Activated CD4-positive, CD25-positive, alpha-beta regulatory T cell treated with anti-CD3 and anti-CD28 coated beads, Interleukin-2, amount 50 U/mL, for 16 hours (primary cell): ENCODE results near the gene RASGEF1B.
"Not testable (repeated sequence)": the region's sequence is repeated elsewhere in the genome, so short reads cannot be mapped to it uniquely, and the experiment has no call there.

Experiments
- DNase-seq: peaks from one replicate; pipeline ENCODE4 v3.0.0-alpha.2; 2020; ENCODE audit warnings: low read depth, low spot score

Gene RASGEF1B

DNA sequence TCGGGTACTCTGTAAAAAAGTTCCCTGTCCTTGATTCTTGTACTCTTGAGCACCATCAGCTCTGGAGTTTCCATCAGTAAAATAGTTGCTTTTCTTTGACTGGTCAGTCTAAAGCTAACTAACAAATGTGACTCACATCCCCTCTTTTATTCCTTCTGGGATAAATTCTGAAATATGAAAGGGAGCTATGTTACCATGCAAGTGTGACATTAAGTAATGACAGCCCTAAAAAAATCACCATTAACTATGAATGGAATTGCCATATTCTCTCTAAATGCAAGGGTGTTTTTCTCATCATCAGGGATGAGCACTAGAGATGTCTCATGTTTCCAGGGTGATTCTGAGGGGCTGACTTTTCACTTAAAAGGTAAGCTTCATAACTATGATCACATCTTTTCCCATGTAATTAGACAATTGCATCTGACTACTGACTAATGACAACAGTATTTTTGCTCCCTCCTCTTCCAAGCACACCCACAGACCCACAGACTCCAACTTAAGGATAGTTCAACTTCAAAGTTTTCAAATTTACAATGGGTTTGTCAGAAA is 26.9 kb upstream of the RASGEF1B start:
- DNase-seq: no peak

GRCh38 chr4:81498046-81498445 is 26.3 kb upstream of the RASGEF1B start:
- no peak for DNase-seq

DNA sequence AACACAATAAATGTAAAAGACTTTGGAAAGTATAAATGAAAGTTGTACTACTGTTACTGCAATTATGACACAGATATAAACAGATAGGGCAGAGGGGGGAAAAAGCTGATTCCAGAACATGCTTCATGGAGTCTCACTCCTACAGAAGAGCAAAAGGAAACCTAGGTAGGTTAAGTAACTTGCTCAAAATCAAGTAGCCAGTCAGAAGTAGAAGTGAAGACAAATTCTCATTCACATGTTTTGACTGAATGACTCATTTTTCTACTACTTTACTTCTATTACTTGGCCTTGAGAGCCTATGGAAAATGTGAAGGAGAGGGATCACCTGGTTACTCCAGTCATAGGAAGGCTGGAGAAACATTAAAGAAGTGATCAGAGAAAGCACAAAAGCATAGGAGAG is 23.6 kb upstream of the RASGEF1B start:
- no peak for DNase-seq

- no peak for DNase-seq
Observed at GRCh38 chr4:81494031-81494431, 22.3 kb upstream of the RASGEF1B start.

DNA sequence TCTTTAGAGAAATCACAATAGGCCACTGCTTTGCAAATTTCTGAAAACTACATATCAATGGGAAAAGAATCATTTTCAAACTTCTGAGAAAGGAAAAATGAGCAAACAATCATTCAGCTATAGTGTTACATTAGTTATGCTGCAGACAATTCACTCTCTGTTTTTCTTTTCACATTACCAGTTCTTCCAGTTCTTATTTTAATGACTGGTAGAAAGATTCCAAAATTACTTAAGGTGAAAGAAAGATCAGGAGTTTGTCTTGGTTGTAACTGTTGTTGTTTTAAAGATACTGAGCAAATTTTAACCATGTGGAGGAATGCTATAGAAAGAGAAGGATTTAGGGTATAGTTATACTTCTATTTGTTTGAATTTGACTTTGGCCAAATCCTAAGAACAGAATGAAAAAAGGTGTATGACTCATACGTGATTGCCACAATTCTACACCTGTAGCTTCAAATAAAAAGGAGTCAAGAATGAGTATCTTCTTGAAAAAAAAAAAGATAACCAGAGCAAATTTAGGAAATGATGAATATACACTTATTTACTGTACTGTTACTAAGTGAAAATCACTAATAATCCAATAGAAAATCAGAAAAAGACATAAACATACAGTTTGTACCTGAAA is 21.0 kb upstream of the RASGEF1B start:
- no peak for DNase-seq

DNA sequence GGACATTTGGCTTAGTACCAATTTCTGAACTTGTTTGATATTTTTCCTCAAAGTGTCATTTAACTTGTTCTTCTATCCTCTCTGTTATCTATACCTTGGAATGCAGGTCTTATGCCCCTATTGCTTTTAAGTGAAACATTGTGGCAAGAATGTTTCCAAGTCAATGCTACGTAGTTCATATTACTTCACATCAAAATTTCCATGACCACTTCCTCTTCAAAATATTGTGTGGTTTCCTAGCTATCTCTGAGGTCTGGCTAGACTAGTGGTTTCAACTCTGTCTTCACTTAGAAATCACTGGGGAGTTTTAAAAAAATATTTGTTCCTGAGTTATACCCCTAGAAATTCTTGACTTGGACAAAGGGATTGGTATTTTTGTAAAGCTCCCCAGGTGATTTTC is 20.2 kb upstream of the RASGEF1B start:
- DNase-seq: no peak

DNA sequence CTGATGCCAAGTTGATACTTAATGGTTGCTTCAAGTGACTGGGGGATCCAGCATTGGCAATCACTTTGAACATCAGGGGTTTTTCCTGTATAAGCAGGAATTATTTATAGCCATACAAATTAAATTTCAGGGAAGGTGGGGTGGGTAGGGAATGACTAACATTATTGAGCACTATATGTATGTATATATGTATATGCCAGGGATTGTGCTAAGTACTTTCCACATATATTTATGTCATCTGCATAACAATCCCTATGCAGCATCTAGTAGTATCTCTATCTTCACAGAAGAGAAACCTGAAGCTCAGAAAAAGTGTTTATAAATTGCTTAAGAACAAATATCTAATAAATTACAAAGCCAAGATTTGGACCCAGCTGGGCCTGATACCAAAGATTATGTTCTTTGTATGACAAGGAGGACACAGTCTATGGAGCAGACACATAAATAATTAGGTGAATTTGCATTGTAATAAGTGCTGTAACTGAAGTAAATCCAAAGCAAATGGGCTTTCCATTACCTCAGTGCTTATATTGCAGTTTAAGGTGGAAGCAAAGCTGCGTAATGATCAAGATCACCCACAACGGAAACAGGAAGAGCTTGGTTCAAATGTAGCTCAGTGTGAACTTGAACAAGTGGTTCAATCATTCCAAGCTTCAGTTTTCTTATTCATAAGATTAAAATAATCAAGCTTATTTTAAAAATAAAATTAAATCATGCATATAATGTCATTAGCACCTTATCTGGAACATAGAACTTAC is 18.9 kb upstream of the RASGEF1B start:
- no peak for DNase-seq

DNA sequence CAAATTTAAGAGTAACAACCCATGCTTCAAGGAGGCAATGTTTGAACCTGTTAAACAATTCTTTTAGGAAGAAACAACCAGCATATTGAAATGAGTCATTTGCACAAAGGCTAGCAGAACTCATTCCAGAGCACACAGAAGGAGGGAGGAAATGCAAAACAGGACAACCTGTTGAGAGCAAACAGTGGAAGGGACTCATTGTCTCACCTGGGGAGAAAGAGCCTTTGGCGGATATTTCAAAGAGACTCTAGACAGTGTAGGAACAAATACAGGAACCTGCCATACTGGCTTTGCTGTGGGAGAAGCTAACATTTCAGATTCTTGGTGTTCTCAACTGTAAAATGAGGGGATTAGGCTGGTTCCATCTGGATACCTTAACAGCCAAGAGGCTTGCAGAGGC is 14.8 kb upstream of the RASGEF1B start:
- DNase-seq: no peak

DNA sequence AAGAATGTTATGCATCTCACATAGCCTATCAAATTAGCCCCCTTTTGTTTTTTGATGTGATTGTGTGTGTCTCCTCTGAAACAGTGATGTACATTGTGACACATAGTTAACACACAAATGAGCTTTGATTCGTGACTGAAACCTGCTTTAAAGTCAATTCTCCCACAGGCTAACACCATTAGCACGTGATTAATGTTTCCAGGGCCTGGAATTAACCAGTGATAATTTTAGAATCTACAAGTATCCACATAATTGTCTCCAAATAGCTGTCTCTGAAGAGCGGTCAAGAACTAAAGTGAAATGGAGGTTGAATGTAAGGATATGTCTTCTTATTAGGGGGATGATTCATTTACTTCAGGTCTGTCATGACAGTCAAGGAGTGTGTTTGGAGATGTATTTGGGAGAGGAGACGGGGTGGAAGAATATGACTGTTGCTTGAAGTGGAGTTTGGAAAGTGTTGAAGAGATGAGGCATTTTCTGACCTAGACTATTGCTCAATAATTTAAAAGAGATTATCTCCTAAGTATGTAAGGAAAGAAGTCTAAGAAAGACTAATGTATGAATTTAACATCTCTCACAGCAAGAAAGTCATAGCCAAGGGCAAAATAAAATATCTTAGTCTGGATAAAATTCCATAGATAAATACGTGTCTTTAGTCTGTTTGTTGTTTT is 13.7 kb upstream of the RASGEF1B start:
- no peak for DNase-seq

DNA sequence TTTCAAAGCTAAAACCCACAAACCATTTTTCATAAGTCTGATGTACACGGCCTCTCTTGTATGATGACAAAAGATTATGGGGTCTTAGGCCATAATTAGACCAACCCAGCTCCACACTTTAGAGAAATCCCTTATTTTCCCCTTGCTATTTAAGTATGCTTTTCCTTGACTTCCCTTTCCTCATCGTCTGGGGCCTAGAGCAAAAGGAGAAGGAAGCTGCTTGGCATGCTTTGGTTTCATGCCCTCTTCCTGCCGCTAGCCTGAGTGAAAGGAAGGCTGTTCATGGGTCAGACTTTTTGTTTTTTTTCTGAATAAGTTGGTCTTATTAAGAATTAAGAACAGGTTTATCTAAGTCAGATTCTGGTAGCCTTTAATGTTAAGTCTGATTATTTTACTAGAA is 10.6 kb upstream of the RASGEF1B start:
- no peak for DNase-seq

- no peak for DNase-seq
Observed at GRCh38 chr4:81481151-81481550, 9.4 kb upstream of the RASGEF1B start.

DNA sequence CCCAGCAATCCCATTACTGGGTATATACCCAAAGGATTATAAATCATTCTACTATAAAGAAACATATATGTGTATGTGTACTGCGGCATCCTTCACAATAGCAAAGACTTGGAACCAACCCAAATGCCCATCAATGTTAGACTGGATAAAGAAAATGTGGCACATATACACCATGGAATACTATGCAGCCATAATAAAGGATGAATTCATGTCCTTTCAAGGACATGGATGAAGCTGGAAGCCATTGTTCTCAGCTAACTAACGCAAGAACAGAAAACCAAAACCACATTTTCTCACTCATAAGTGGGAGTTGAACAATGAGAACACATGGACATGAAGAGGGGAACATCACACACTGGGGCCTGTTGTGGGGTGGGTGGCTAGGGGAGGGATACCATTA is 7.9 kb upstream of the RASGEF1B start:
- not testable (repeated sequence) for DNase-seq

DNA sequence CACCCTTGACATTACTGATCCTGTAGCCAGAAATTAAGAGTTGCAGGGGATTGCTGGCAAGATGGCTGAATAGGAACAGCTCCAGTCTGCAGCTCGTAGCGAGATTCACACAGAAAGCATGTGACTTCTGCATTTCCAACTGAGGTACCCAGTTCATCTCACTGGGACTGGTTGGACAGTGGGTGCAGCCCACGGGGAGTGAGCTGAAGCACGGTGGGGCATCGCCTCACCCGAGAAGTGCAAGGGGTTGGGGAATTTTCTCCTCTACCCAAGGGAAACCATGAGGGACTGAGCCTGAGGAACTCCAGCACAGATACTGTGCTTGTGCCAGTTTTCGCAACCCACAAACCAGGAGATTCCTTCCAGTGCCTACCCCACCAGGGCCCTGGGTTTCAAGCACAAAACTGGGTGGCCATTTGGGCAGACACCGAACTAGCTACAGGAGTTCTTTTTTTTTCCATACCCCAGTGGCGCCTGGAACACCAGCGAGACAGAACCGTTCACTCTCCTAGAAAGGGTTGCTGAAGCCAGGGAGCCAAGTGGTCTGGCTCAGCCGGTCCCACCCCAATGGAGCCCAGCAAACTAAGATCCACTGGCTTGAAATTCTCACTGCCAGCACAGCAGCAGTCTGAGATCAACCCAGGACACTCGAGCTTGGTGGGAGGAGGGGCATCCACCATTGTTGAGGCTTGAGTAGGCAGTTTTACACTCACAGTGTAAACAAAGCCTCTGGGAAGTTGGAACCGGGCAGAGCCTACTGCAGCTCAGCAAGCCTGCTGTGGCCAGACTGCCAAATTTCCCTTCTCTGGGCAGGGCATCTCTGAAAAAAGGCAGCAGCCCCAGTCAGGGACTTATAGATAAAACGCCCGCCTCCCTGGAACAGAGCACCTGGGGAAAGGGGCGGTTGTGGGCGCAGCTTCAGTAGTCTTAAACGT is 1.9 kb upstream of the RASGEF1B start:
- DNase-seq: not testable (repeated sequence)

DNA sequence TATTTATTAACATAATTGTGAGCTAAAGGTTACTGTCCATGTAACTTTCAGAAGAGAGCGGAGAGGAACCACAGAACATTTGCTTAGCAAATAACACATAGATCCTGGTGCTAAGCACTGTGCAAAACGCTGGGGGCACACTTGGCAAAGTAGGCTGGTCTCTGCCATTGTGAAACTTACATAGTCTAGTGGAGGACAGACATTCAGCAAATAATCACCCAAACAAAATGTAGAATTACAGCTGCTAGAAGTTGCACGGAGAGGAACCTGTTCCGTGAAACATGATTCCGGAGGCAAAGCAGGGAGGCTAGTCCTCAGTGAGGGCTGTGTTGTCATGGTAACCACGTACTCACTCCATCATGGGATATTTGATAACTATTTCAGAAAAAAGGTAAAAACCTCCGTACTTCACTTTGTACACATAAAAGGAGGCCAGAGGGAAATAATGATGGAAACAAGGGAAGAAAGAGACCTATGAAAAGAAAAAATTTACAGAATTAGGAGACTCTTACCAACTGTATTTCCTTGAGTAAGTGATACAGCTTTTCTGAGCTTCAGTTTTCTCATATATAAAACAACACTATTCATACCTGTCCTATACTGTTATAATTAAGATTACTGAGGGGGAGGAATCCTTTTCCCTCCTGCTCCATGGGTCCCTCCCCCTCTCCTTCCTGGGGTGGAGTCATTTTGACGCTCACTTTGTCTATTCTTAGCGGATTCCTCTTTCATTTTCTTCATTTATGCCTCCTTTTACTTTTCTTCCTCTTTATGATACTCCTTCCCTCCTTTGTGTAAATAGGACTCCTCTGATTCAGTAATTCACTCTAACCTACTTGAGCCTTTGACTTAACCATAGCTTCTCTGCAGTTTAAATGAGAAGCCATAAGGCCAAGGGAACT is 825 bp upstream of the RASGEF1B start:
- no peak for DNase-seq

DNA sequence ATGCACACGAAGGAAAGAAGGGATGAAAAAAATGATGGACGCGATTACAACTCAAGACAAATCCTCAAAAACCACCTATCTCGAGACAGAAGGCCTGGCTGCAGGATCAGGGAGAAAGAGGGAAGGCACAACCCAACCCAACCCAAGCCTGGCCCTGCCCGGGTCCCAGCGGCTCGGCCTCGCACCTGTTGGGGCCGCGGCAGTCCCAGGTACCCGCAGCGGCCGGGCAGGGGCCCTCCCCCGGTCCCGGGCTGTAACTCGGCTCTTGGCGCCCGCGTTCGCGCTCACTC is 464 bp downstream of the RASGEF1B start:
- no peak for DNase-seq

GRCh38 chr4:81470456-81471297 is 1.0 kb downstream of the RASGEF1B start:
- DNase-seq: no peak

DNA sequence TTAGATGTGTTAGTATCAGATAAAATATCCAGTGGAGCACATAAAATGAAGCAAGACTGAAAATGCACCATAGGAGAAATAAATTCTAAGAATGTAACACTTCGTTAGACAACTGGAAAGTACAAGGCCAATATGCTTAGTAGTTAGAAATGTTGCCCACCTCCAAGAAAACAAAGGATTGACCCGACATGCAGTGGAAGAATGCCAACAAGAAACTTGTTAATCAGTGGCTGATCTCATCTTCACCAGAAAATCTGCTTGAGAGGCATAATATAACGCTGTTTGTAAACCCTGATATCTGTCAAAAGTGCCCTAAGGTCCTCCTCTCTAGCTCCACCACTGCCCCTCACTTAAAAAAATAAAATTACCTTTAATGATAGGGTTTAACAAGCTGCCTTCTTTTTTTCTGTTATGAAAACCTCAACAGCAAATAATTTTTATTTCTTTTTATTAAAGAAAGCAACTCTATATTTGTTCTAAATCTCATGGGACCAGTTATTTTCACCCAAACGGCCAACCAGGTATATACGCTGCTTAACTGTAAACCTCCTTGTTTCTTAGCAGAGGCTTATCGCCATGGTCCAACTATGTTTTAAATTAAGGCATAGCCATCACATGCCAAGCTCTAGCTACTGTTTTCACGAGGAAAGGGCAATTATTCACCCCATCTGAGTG is 1.8 kb downstream of the RASGEF1B start:
- no peak for DNase-seq

DNA sequence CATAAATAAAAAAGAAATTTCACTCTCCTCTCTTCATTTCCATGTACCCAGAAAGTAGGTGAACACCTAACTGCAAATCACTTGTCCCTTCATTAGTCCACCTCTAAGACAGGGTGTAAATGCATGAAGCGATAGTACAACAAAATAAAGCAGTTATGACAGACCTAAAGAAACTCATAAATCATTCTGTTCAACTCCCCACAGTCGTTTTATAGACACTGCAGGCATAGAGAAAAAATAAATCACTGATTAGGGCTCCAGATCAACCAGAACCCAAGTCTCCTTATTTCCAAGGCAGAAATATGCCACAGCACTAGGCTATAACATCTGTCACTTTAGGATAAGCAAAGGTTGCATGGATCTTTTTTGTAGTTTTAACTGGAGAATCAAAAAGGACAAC is 3.0 kb downstream of the RASGEF1B start:
- DNase-seq: no peak

DNA sequence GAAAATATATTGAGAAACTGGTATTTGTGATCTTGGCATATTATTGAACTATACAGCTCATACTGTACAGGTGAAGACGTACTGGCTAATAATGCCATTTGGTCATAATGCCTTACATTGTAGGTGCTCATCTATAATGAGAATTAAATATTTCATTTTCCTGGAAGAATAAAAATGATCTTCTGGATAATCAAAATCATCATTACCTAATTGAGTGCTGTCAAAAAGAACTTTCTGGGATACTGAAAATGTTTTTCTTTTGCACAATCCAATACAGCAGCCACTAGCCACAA is 4.1 kb downstream of the RASGEF1B start:
- no peak for DNase-seq
